ENCODE data around the gene ANKAR.

- no peak for TF ChIP-seq POLR2A (IDR thresholded peaks at IDR 0.05)
- no peak for TF ChIP-seq CTCF (IDR thresholded peaks at IDR 0.05)
- no peak for TF ChIP-seq POLR2AphosphoS5 (IDR thresholded peaks at IDR 0.05)
Observed at GRCh38 chr2:189651284-189651683, 23.2 kb upstream of the ANKAR start.
